MM.1S (cell line): ENCODE measurements around the gene CYS1.

Experiments
- CTCF ChIP-seq: fragments of 300-600 bp; sonication (generic); IDR thresholded peaks from 2 replicates; pipeline ENCODE4 v1.5.1; 2016; ENCODE audit warnings: antibody characterized with exemption, low read length, mixed read lengths
- EZH2 ChIP-seq: fragments of 300-600 bp; sonication (generic); optimal IDR thresholded peaks from 2 replicates; pipeline ENCODE3; 2017; ENCODE audit warnings: low read depth, mild to moderate bottlenecking, antibody characterized with exemption, low read length, mixed read lengths
- EZH2phosphoT487 ChIP-seq: fragments of 300-600 bp; sonication (generic); IDR thresholded peaks from 2 replicates; pipeline ENCODE4 v1.6.1; 2018; ENCODE audit warnings: antibody characterized with exemption, low read length

GRCh38 chr2:10034333-10035052 is 45.7 kb downstream of the CYS1 start:
- no peak for TF ChIP-seq CTCF
- no peak for TF ChIP-seq EZH2phosphoT487
- no peak for TF ChIP-seq EZH2
